ENCODE results near the gene SERPINB3. TPM values are rescaled to one million over a fixed set of nuclear protein-coding genes. Genes with fewer than 3 reads are reported as not detected.

The SERPINB3 gene
- total RNA-seq, 4 donors from 2014 or later = 0.35 to 70.3 (median 2.1) TPM

DNA sequence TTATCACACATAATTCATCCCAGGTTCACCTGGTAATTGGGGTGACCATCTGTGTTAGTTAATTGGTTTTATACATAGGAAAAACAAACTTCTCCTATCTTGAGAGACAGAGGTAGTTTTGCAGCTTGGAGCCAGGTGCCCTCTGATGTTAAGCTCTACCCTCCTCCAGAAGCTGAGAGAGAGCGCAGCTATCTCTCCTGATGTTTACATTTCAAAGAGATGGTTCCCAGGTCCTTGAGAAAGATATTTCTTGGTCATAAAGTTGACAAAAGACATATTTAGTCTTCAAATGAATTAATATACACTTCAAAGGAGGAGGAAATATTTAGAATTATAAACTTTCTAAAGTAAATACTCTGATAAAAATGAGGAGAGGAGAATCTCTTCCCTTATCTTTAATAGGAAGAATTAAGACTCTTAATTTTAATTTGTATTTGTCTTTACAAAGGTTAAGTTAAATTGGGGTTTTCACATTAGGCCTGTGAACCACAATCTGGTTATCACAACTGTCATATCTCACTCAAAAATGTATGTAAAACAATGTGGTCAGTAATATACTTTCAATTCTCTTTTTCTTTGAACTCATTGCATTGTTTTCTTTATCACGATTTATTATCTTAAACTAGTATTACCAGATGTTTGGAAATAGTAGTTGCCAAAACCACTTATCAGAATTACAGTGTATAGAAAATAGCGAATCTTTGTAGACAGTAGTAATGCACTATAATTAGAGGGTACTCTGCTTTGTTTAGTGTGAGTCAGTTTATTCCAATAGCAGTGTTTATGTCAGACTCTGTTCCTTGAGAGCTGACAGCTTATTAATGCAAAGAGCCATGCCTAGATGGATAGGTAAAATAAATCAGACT, 44.4 kb downstream of the SERPINB3 start:
- H3K4me1 ChIP-seq = no peaks in the 10 kb centered on the region
- H3K27ac ChIP-seq = no peak overlapping the region
- 0 to 9% methylated on average over 3 of the region's 3 CpGs for WGBS, 2 donors (ENCODE audit: low coverage in 1 of 2)
- no peak for ATAC-seq
- H3K36me3 ChIP-seq = no peaks in the 10 kb centered on the region
- H3K9me3 ChIP-seq = peaks cover 0 to 15% (median 0%) of the 10 kb centered on the region in 3 donors
- no peak overlapping the region for H3K4me3 ChIP-seq
- no peaks in the 10 kb centered on the region for H3K27me3 ChIP-seq
- TF ChIP-seq EP300 (IDR thresholded peaks at IDR 0.05) (no peak), POLR2A (IDR thresholded peaks at IDR 0.05) (no peak), POLR2AphosphoS5 (IDR thresholded peaks at IDR 0.05) (no peak)
- TF ChIP-seq, protein P1, sequence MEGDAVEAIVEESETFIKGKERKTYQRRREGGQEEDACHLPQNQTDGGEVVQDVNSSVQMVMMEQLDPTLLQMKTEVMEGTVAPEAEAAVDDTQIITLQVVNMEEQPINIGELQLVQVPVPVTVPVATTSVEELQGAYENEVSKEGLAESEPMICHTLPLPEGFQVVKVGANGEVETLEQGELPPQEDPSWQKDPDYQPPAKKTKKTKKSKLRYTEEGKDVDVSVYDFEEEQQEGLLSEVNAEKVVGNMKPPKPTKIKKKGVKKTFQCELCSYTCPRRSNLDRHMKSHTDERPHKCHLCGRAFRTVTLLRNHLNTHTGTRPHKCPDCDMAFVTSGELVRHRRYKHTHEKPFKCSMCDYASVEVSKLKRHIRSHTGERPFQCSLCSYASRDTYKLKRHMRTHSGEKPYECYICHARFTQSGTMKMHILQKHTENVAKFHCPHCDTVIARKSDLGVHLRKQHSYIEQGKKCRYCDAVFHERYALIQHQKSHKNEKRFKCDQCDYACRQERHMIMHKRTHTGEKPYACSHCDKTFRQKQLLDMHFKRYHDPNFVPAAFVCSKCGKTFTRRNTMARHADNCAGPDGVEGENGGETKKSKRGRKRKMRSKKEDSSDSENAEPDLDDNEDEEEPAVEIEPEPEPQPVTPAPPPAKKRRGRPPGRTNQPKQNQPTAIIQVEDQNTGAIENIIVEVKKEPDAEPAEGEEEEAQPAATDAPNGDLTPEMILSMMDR (IDR thresholded peaks at IDR 0.05) = no peak

DNA sequence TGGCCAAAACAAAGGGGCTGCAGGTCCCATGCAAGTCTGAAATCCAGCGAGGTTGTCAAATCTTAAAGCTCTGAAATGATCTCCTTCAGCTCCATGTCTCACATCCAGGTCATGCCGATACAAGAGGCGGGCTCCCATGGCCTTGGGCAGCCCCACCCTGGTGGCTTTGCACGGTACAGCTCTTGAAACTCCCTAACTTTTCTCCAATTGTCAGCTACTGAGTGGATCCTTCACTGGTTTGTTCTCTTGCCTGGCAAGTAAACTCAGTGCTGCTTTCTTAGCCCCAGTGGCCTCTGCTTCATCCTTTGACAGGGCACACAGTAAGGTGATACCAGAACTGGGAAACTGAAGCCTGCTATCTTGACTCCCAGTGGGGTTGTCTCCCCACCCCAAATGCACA, 48.3 kb downstream of the SERPINB3 start:
- TF ChIP-seq, protein P1 (IDR thresholded peaks at IDR 0.05) = no peak
- TF ChIP-seq POLR2A (IDR thresholded peaks at IDR 0.05) = no peak
- TF ChIP-seq EP300 (IDR thresholded peaks at IDR 0.05) = no peak
- no peak for TF ChIP-seq POLR2AphosphoS5 (IDR thresholded peaks at IDR 0.05)
- Histone ChIP-seq H3K9me3 (no peaks in the 10 kb centered on the region), H3K27me3 (no peaks in the 10 kb centered on the region), H3K4me1 (no peaks in the 10 kb centered on the region), H3K27ac (no peak overlapping the region), H3K4me3 (no peak overlapping the region), H3K36me3 (no peaks in the 10 kb centered on the region)
- no peak for ATAC-seq
- WGBS, 2 donors (ENCODE audit: low coverage in 1 of 2) = 80 to 93% methylated on average over 2 to 4 of the region's 4 CpGs

DNA sequence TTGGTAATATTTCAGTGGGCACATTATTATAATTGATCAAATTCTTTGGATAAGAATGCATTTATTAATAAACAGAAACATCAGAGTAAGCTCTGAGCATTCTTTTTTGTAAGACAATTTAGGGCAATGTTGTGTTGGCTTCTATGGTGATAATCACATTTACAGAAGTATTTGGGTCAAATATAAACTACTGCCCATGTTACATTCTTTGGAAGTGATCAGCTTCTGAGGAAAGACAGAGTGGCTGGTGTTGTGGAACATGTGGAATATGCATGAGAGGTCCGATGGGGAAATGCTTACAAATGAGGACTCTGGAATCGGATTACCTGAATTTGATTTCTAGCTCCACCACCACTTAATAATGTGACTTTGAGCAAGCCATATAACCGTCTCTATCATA, 55.2 kb downstream of the SERPINB3 start:
- TF ChIP-seq EP300 (IDR thresholded peaks at IDR 0.05) (no peak), POLR2AphosphoS5 (IDR thresholded peaks at IDR 0.05) (no peak), POLR2A (IDR thresholded peaks at IDR 0.05) (no peak)
- TF ChIP-seq, protein P1 (IDR thresholded peaks at IDR 0.05) = no peak
- Histone ChIP-seq H3K27ac (no peak overlapping the region), H3K36me3 (no peaks in the 10 kb centered on the region), H3K9me3 (no peaks in the 10 kb centered on the region), H3K4me1 (no peaks in the 10 kb centered on the region), H3K27me3 (no peaks in the 10 kb centered on the region), H3K4me3 (no peak overlapping the region)
- ATAC-seq = no peak
- WGBS, 2 donors (ENCODE audit: low coverage in 1 of 2) = 58 to 71% methylated on average over 3 of the region's 3 CpGs

Other genes starting within 250 kb of the SERPINB3 start
- 10 to 100 TPM; 32.3 to 48.0 (median 33.0) TPM for gene VPS4B, start 239.4 kb downstream of the SERPINB3 start, total RNA-seq
- 10 to 100 TPM in 1 of 4 donors, 1 to 10 TPM in 1, under 1 TPM in 1, not detected in 1; 0.13 to 11.5 (median 1.1) TPM for gene SERPINB5, start 184.9 kb downstream of the SERPINB3 start, total RNA-seq
- gene SERPINB12, start 119.5 kb downstream of the SERPINB3 start, total RNA-seq = not detected
- gene SERPINB13, start 74.5 kb downstream of the SERPINB3 start, total RNA-seq = 1 to 10 TPM in 2 of 4 donors, under 1 TPM in 2; 0.13 to 7.0 (median 0.97) TPM
- gene SERPINB4, start 17.6 kb downstream of the SERPINB3 start, total RNA-seq = 10 to 100 TPM in 1 of 4 donors, 1 to 10 TPM in 1, not detected in 2; 1.9 to 23.5 TPM
- gene SERPINB11, start 41.1 kb upstream of the SERPINB3 start, total RNA-seq = not detected
- gene SERPINB7, start 113.5 kb upstream of the SERPINB3 start, total RNA-seq = not detected
- 10 to 100 TPM in 1 of 4 donors, 1 to 10 TPM in 3; 1.2 to 14.5 (median 3.0) TPM for gene SERPINB2, start 225.8 kb upstream of the SERPINB3 start, total RNA-seq
- 1 to 10 TPM in 1 of 4 donors, not detected in 3; 2.0 TPM for gene SERPINB10, start 246.1 kb upstream of the SERPINB3 start, total RNA-seq